ENCODE data around the gene MYO3B.

- TF ChIP-seq POLR2A (IDR thresholded peaks at IDR 0.05; ENCODE audit: low read length) = no peak
- TF ChIP-seq GATA1 (IDR thresholded peaks at IDR 0.05; ENCODE audit: low read depth, low read length) = no peak
These were observed 36.5 kb downstream of the MYO3B start for GRCh38 chr2:170214309-170214948.
